ENCODE measurements around the gene RFC5. TPM values are rescaled to one million over a fixed set of nuclear protein-coding genes. Genes with fewer than 3 reads are reported as not detected.
A peak's percentile ranks its signal among the peaks of the same experiment; 100 is the strongest.

RFC5 gene
- total RNA-seq, 1 experiment from 2014 or later = 50.4 TPM

GRCh38 chr12:118059341-118060191 is 43.1 kb downstream of the RFC5 start:
- Histone ChIP-seq H3K4ac (ENCODE audit: low read depth, low read length) (no peak overlapping the region), H2BK120ac (ENCODE audit: low read depth, low read length, poor library complexity, severe bottlenecking) (no peak overlapping the region), H2BK20ac (ENCODE audit: low read depth, low read length, poor library complexity, severe bottlenecking) (no peak overlapping the region), H3K14ac (ENCODE audit: insufficient read depth, low read length) (no peak overlapping the region), H2AK5ac (ENCODE audit: insufficient read length, low read length) (no peak overlapping the region), H3K18ac (ENCODE audit: insufficient read length, low read depth, low read length) (no peak overlapping the region), H2BK15ac (ENCODE audit: low read depth, low read length) (no peak overlapping the region), H4K8ac (replicated peaks; ENCODE audit: insufficient read length, low read depth, low read length) (no peak overlapping the region), H4K5ac (ENCODE audit: insufficient read length, low read depth, low read length) (no peak overlapping the region), H3K9me3 (ENCODE audit: control insufficient read depth, low read depth, low read length) (no peaks in the 10 kb centered on the region), H3K23me2 (ENCODE audit: insufficient read length, low read depth, low read length, poor library complexity, severe bottlenecking) (peaks cover 24% of the 10 kb centered on the region), H3K23ac (ENCODE audit: insufficient read length, low read depth, low read length) (no peak overlapping the region), H3K27me3 (ENCODE audit: insufficient read depth, low read length) (no peaks in the 10 kb centered on the region), H3K27ac (ENCODE audit: insufficient read length, low read depth, low read length) (no peak overlapping the region), H4K20me1 (ENCODE audit: control insufficient read depth, insufficient read depth, insufficient read length) (no peaks in the 10 kb centered on the region), H2BK5ac (ENCODE audit: insufficient read length, low read length) (no peak overlapping the region), H3T11ph (ENCODE audit: low read length) (no peak overlapping the region), H3K56ac (ENCODE audit: insufficient read length, low read depth, low read length) (no peak overlapping the region), H3K79me1 (ENCODE audit: insufficient read depth, low read depth, low read length, poor library complexity, severe bottlenecking) (peaks cover 3% of the 10 kb centered on the region), H3K4me2 (ENCODE audit: insufficient read depth, insufficient read length, low read length) (peak overlapping the region; percentile 99), H2AFZ (ENCODE audit: low read length) (no peak overlapping the region), H3K79me2 (ENCODE audit: insufficient read depth, low read length) (peaks cover 2% of the 10 kb centered on the region; the same call in 1 of the 2 replicates), H4K91ac (ENCODE audit: insufficient read length, low read depth, low read length) (no peak overlapping the region), H3K4me1 (ENCODE audit: insufficient read depth, low read length) (peaks cover 3% of the 10 kb centered on the region), H2BK12ac (ENCODE audit: insufficient read length, low read depth, low read length) (no peak overlapping the region), H3K9ac (ENCODE audit: extremely low read depth, insufficient read length, low read length) (peak overlapping the region; percentile 24)
- H3K27me3 Mint-ChIP-seq (ENCODE audit: low read depth) = no peaks in the 10 kb centered on the region
- no CpG with 5 or more reads among the region's 11 CpGs for WGBS (ENCODE audit: extremely low coverage, insufficient read length, low lambda C conversion rate)
- H3K9me3 Mint-ChIP-seq = no peaks in the 10 kb centered on the region
- TF ChIP-seq, protein P1, sequence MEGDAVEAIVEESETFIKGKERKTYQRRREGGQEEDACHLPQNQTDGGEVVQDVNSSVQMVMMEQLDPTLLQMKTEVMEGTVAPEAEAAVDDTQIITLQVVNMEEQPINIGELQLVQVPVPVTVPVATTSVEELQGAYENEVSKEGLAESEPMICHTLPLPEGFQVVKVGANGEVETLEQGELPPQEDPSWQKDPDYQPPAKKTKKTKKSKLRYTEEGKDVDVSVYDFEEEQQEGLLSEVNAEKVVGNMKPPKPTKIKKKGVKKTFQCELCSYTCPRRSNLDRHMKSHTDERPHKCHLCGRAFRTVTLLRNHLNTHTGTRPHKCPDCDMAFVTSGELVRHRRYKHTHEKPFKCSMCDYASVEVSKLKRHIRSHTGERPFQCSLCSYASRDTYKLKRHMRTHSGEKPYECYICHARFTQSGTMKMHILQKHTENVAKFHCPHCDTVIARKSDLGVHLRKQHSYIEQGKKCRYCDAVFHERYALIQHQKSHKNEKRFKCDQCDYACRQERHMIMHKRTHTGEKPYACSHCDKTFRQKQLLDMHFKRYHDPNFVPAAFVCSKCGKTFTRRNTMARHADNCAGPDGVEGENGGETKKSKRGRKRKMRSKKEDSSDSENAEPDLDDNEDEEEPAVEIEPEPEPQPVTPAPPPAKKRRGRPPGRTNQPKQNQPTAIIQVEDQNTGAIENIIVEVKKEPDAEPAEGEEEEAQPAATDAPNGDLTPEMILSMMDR (conservative IDR thresholded peaks at IDR 0.05) = no peak
- peaks cover 37 to 40% of the 10 kb centered on the region in 2 experiments for H3K4me1 Mint-ChIP-seq
- peaks cover 0 to 13% (median 0%) of the 10 kb centered on the region in 3 experiments; a peak in 2 of 7 replicates for H3K36me3 Mint-ChIP-seq (ENCODE audit: insufficient read depth in 1 of 3, low read depth in 3 of 3)
- H3K4me3 Mint-ChIP-seq = peak overlapping the region; percentile 73 to 88
- peak overlapping the region; percentile 65 to 90 (median 84); a peak in 6 of 7 replicates for H3K27ac Mint-ChIP-seq
- DNase-seq = no peak

Data from H9 (cell line).